H1 (cell line): ENCODE measurements around the gene PRKAG3. TPM values are rescaled to one million over a fixed set of nuclear protein-coding genes. Genes with fewer than 3 reads are reported as not detected.

ENCODE experiments used
- CTCF ChIA-PET: fragments of 300-600 bp; sonication (Branson Sonifier 250); formaldehyde crosslinking; loops from one replicate; lab custom pipeline; 2021; ENCODE audit not compliant: partially characterized antibody; lab: Charles Lee
- POLR2A ChIA-PET: fragments of 300-600 bp; sonication (Branson Sonifier 250); formaldehyde crosslinking; loops from one replicate; lab custom pipeline; 2021; ENCODE audit warnings: inconsistent platforms; ENCODE audit not compliant: partially characterized antibody; lab: Charles Lee
- DNase-seq, 2 experiments: peaks; one replicate each; pipeline versions ENCODE4 v3.0.0 to v3.0.0-alpha.2; 2010 to 2022; ENCODE audit warnings: low spot score in 2 of 2, low read depth in 1 of 2, mixed read lengths in 1 of 2
- FAIRE-seq: peaks from 2 replicates; lab custom pipeline; 2011; peaks lifted over from hg19 to GRCh38; lab: Jason Lieb, UNC
- H2AFZ ChIP-seq: 2 replicates; pipeline ENCODE4 v1.8.1; 2012; ENCODE audit warnings: low read length, inconsistent platforms
- H2AK5ac ChIP-seq: 2 replicates; pipeline ENCODE4 v1.6.1; 2013; ENCODE audit warnings: low read depth, low read length
- H2BK120ac ChIP-seq: replicated peaks from 2 replicates; pipeline ENCODE3; 2013; ENCODE audit warnings: low read depth, low read length, inconsistent platforms
- H2BK12ac ChIP-seq: 2 replicates; pipeline ENCODE4 v1.6.1; 2013; ENCODE audit warnings: low read depth, low read length
- H2BK15ac ChIP-seq: 2 replicates; pipeline ENCODE4 v1.6.1; 2013; ENCODE audit warnings: low read length
- H2BK20ac ChIP-seq: 2 replicates; pipeline ENCODE4 v1.6.1; 2013; ENCODE audit warnings: low read length
- H2BK5ac ChIP-seq: 2 replicates; pipeline ENCODE4 v1.6.1; 2013; ENCODE audit warnings: low read depth, low read length
- H3K14ac ChIP-seq: 2 replicates; pipeline ENCODE4 v1.6.1; 2013; ENCODE audit warnings: inconsistent platforms; ENCODE audit not compliant: insufficient read length
- H3K18ac ChIP-seq: 2 replicates; pipeline ENCODE4 v1.6.1; 2013; ENCODE audit warnings: low read length; ENCODE audit errors: extremely low read depth
- H3K23ac ChIP-seq: 2 replicates; pipeline ENCODE4 v1.6.1; 2013; ENCODE audit warnings: inconsistent platforms; ENCODE audit not compliant: insufficient read length
- H3K23me2 ChIP-seq: 2 replicates; pipeline ENCODE4 v1.6.1; 2013; ENCODE audit warnings: low read depth, low read length
- H3K27ac ChIP-seq: 2 replicates; pipeline ENCODE4 v1.6.1; 2011; ENCODE audit warnings: low read depth, low read length, inconsistent platforms
- H3K27me3 ChIP-seq, 4 experiments: replicated peaks in 1 of 4; 1 replicate in 1 of 4; 2 replicates in 3 of 4; pipeline versions ENCODE4 v1.6.1 to v1.8.1; 2011 to 2013; ENCODE audit warnings: low read length in 3 of 4, mild to moderate bottlenecking in 3 of 4, inconsistent platforms in 2 of 4, mixed read lengths in 2 of 4, moderate library complexity in 1 of 4; ENCODE audit not compliant: control insufficient read depth in 3 of 4, insufficient read depth in 3 of 4; ENCODE audit errors: extremely low read depth in 1 of 4
- H3K36me3 ChIP-seq, 4 experiments: 2 replicates each; pipeline versions ENCODE4 v1.6.1 to v1.8.1; 2011 to 2013; ENCODE audit warnings: mild to moderate bottlenecking in 4 of 4, low read length in 3 of 4, moderate library complexity in 2 of 4, control low read depth in 1 of 4, inconsistent platforms in 1 of 4; ENCODE audit not compliant: insufficient read depth in 4 of 4, control insufficient read depth in 2 of 4
- H3K4ac ChIP-seq: replicated peaks from 2 replicates; pipeline ENCODE3; 2013; ENCODE audit warnings: low read length, low read depth, mixed read lengths, inconsistent platforms; ENCODE audit not compliant: insufficient read length
- H3K4me1 ChIP-seq, 4 experiments: replicated peaks in 1 of 4; 1 replicate in 1 of 4; 2 replicates in 3 of 4; pipeline versions ENCODE4 v1.6.1 to v1.8.1; 2011 to 2013; ENCODE audit warnings: low read length in 3 of 4, inconsistent platforms in 2 of 4, mixed read lengths in 1 of 4; ENCODE audit not compliant: insufficient read depth in 4 of 4, control insufficient read depth in 3 of 4
- H3K4me2 ChIP-seq, 2 experiments: 2 replicates each; pipeline versions ENCODE4 v1.6.1 to v1.8.1; 2011 to 2013; ENCODE audit warnings: low read depth in 2 of 2, low read length in 2 of 2, control low read depth in 1 of 2, inconsistent platforms in 1 of 2, mild to moderate bottlenecking in 1 of 2; ENCODE audit not compliant: insufficient read depth in 1 of 2
- H3K4me3 ChIP-seq, 4 experiments: fragments of 200-600, 300-600 bp in 1 of 4; sonication (generic), shearing (Covaris generic), sonication (Bioruptor Twin) in 1 of 4; 2 replicates each; pipeline versions ENCODE4 v1.5.1 to v1.8.1; 2011 to 2016; ENCODE audit warnings: low read length in 4 of 4, low read depth in 3 of 4, control low read depth in 2 of 4, inconsistent platforms in 2 of 4, mild to moderate bottlenecking in 2 of 4, mixed read lengths in 1 of 4, moderate library complexity in 1 of 4; ENCODE audit not compliant: insufficient read depth in 2 of 4; ENCODE audit errors: extremely low read depth in 1 of 4
- H3K56ac ChIP-seq: replicated peaks from 2 replicates; pipeline ENCODE3; 2013; ENCODE audit warnings: low read depth, mild to moderate bottlenecking, mixed read lengths, low read length, inconsistent platforms; ENCODE audit not compliant: insufficient read length
- H3K79me1 ChIP-seq: 2 replicates; pipeline ENCODE4 v1.6.1; 2013; ENCODE audit warnings: low read depth, low read length, control low read depth
- H3K79me2 ChIP-seq, 2 experiments: 2 replicates each; pipeline versions ENCODE4 v1.6.1 to v1.8.1; 2012 to 2013; ENCODE audit warnings: low read length in 2 of 2, mild to moderate bottlenecking in 2 of 2, inconsistent platforms in 1 of 2; ENCODE audit not compliant: insufficient read depth in 2 of 2, control insufficient read depth in 1 of 2
- H3K9ac ChIP-seq, 4 experiments: replicated peaks in 1 of 4; 1 replicate in 1 of 4; 2 replicates in 3 of 4; pipeline versions ENCODE4 v1.6.1 to v1.8.1; 2011 to 2013; ENCODE audit warnings: low read depth in 3 of 4, low read length in 3 of 4, control low read depth in 2 of 4, mild to moderate bottlenecking in 2 of 4, moderate library complexity in 2 of 4, inconsistent platforms in 1 of 4; ENCODE audit errors: extremely low read depth in 1 of 4
- H3K9me3 ChIP-seq, 2 experiments: 2 replicates each; pipeline versions ENCODE4 v1.6.1 to v1.8.1; 2012 to 2013; ENCODE audit warnings: mild to moderate bottlenecking in 2 of 2, moderate library complexity in 2 of 2, control low read depth in 1 of 2, inconsistent platforms in 1 of 2, low read depth in 1 of 2, low read length in 1 of 2, mixed read lengths in 1 of 2; ENCODE audit not compliant: insufficient read depth in 2 of 2
- H4K20me1 ChIP-seq, 2 experiments: replicated peaks in 1 of 2; 2 replicates each; pipeline versions ENCODE3 to v1.8.1; 2011 to 2013; ENCODE audit warnings: inconsistent platforms in 2 of 2, low read length in 2 of 2, mild to moderate bottlenecking in 1 of 2; ENCODE audit not compliant: insufficient read depth in 2 of 2, control insufficient read depth in 1 of 2
- H4K5ac ChIP-seq: 2 replicates; pipeline ENCODE4 v1.6.1; 2013; ENCODE audit warnings: low read length, low read depth, mixed read lengths, inconsistent platforms; ENCODE audit not compliant: insufficient read length
- H4K8ac ChIP-seq: 2 replicates; pipeline ENCODE4 v1.8.0; 2013; ENCODE audit warnings: mild to moderate bottlenecking, moderate library complexity, low read length, inconsistent platforms; ENCODE audit not compliant: insufficient read depth; ENCODE audit errors: extremely low read depth
- H4K91ac ChIP-seq: replicated peaks from 2 replicates; pipeline ENCODE3; 2013; ENCODE audit warnings: low read length, mixed read lengths, inconsistent platforms; ENCODE audit not compliant: insufficient read length
- BACH1 ChIP-seq: IDR thresholded peaks from 2 replicates; pipeline ENCODE4 v1.6.1; 2012; ENCODE audit warnings: low read length, improper control_type of control experiment
- JUND ChIP-seq: IDR thresholded peaks from 2 replicates; pipeline ENCODE4 v1.6.1; 2011; ENCODE audit warnings: mild to moderate bottlenecking, improper control_type of control experiment, low read length
- SP1 ChIP-seq: IDR thresholded peaks from 2 replicates; pipeline ENCODE4 v1.6.1; 2011; ENCODE audit warnings: low read depth, low read length
- SP2 ChIP-seq: IDR thresholded peaks from 2 replicates; pipeline ENCODE4 v1.6.1; 2012; ENCODE audit warnings: mild to moderate bottlenecking, low read length, inconsistent platforms
- WGBS, 2 experiments: shearing (Covaris generic) in 1 of 2; methylation state at CpG; one replicate each; pipeline versions ENCODE4 v1.1.6 to v1.1.7; 2013 to 2015; ENCODE audit warnings: low lambda C conversion rate in 2 of 2, mixed read lengths in 2 of 2, inconsistent platforms in 1 of 2, low coverage in 1 of 2, missing lambda C conversion rate in 1 of 2; ENCODE audit not compliant: insufficient replicate concordance in 2 of 2, insufficient coverage in 1 of 2, insufficient read length in 1 of 2; ENCODE audit errors: extremely low coverage in 1 of 2, missing lambda C conversion rate in 1 of 2; 5-methylcytosine and 5-hydroxymethylcytosine counted together
- polyA plus RNA-seq, 7 experiments: library from polyadenylated mRNA; depleted of rRNA in 3 of 7; stranded (reverse) in 5 of 7; unstranded in 2 of 7; fragments of >200 nt in 5 of 7; fragments of 200-250 nt in 2 of 7; gene quantifications; 1 replicate in 5 of 7; 2 replicates in 1 of 7; 4 replicates in 1 of 7; pipeline versions ENCODE4 v1.2.1 to v1.2.3, GENCODE V29; 2011 to 2013; ENCODE audit warnings: missing spikeins in 2 of 7, mixed read lengths in 2 of 7
- total RNA-seq: library from RNA; stranded (reverse); fragmentation: NEBNext Ultra II Directional; extraction: Animal tissue kit (Norgen Biotek cat#: 25700); gene quantifications from 2 replicates; pipeline ENCODE4 v1.2.1, GENCODE V29; 2021

Gene PRKAG3
- total and polyA plus RNA-seq, 2 of the 8 experiments (the other 6 are each of a cell fraction or from before 2014, with no cell fraction given) = not detected

- H2AK5ac ChIP-seq = no peak overlapping the region
- no peak overlapping the region for H2BK20ac ChIP-seq
- H4K8ac ChIP-seq = no peak overlapping the region; the same call in none of the 2 replicates
- H2BK5ac ChIP-seq = no peak overlapping the region
- no peak overlapping the region for H3K56ac ChIP-seq
- no peak overlapping the region for H3K14ac ChIP-seq
- H3K23ac ChIP-seq = no peak overlapping the region
- CTCF ChIA-PET = interaction anchor here (1.0 to 2.7 kb wide), 4 partner anchors 14 to 102 kb away, joined by 3 to 9 read pairs (median 3); no protein-coding TSS in a partner anchor
- H3K4ac ChIP-seq = no peak overlapping the region
- POLR2A ChIA-PET = no interaction called here
- no peak overlapping the region for H3K18ac ChIP-seq
- peaks cover 2% of the 10 kb centered on the region; the same call in 1 of the 2 replicates for H3K23me2 ChIP-seq
- no peak overlapping the region for H2BK120ac ChIP-seq
- DNase-seq (no peak), FAIRE-seq (no peak)
- H3K4me3 ChIP-seq = no peak overlapping the region
- H4K20me1 ChIP-seq = no peaks in the 10 kb centered on the region
- 90% methylated on average over 4 of the region's 4 CpGs; no CpG with 5 or more reads in 1 of the 2 experiments for WGBS, 2 experiments
- no peaks in the 10 kb centered on the region for H3K9me3 ChIP-seq
- H3K27ac ChIP-seq = no peak overlapping the region
- no peak overlapping the region for H2BK15ac ChIP-seq
- H2AFZ ChIP-seq = no peak overlapping the region
- no peak for TF ChIP-seq SP1
- TF ChIP-seq BACH1 = no peak
- TF ChIP-seq SP2 = no peak
- no peak for TF ChIP-seq JUND
- no peak overlapping the region for H3K9ac ChIP-seq
- no peak overlapping the region for H2BK12ac ChIP-seq
- no peaks in the 10 kb centered on the region for H3K36me3 ChIP-seq
- no peak overlapping the region for H4K5ac ChIP-seq
- H3K79me1 ChIP-seq = no peaks in the 10 kb centered on the region
- H3K4me2 ChIP-seq = no peak overlapping the region
- H3K79me2 ChIP-seq = no peaks in the 10 kb centered on the region
- peaks cover 0 to 4% (median 0%) of the 10 kb centered on the region in 4 experiments; a peak in 1 of 7 replicates for H3K27me3 ChIP-seq
- H3K4me1 ChIP-seq = peaks cover 0 to 3% (median 0%) of the 10 kb centered on the region in 4 experiments; a peak in 1 of 7 replicates
- H4K91ac ChIP-seq = no peak overlapping the region
These were observed 1.5 kb upstream of the PRKAG3 start for GRCh38 chr2:218833023-218833609.
